ENCODE data around the gene MGAT1. TPM values are rescaled to one million over a fixed set of nuclear protein-coding genes. Genes with fewer than 3 reads are reported as not detected.

MGAT1 gene
- total RNA-seq, 4 donors from 2014 or later: 121 to 154 (median 138) TPM

GRCh38 chr5:180736536-180736935, 66.1 kb downstream of the MGAT1 start:
- intact Hi-C loops (cut with DNase I; ENCODE audit: low total_unique reads): no loop called here
- TF ChIP-seq, protein P1, sequence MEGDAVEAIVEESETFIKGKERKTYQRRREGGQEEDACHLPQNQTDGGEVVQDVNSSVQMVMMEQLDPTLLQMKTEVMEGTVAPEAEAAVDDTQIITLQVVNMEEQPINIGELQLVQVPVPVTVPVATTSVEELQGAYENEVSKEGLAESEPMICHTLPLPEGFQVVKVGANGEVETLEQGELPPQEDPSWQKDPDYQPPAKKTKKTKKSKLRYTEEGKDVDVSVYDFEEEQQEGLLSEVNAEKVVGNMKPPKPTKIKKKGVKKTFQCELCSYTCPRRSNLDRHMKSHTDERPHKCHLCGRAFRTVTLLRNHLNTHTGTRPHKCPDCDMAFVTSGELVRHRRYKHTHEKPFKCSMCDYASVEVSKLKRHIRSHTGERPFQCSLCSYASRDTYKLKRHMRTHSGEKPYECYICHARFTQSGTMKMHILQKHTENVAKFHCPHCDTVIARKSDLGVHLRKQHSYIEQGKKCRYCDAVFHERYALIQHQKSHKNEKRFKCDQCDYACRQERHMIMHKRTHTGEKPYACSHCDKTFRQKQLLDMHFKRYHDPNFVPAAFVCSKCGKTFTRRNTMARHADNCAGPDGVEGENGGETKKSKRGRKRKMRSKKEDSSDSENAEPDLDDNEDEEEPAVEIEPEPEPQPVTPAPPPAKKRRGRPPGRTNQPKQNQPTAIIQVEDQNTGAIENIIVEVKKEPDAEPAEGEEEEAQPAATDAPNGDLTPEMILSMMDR (IDR thresholded peaks at IDR 0.05): no peak
- TF ChIP-seq POLR2A (IDR thresholded peaks at IDR 0.05): no peak
- H3K4me3 ChIP-seq (ENCODE audit: low read depth, poor library complexity, severe bottlenecking): no peak overlapping the region
- no peak for DNase-seq (ENCODE audit: low spot score in 2 of 2)
- 73 to 75% methylated on average over 2 of the region's 2 CpGs for WGBS, 2 donors

Other genes starting within 250 kb of the MGAT1 start
- gene SCGB3A1, start 211.3 kb downstream of the MGAT1 start, total RNA-seq: 1 to 10 TPM in 3 of 4 donors, not detected in 1; 2.6 to 3.5 (median 3.5) TPM
- 10 to 100 TPM in 1 of 4 donors, 1 to 10 TPM in 3; 2.1 to 11.6 (median 4.0) TPM for gene FLT4, start 153.2 kb downstream of the MGAT1 start, total RNA-seq
- not detected for gene OR2Y1, start 62.7 kb downstream of the MGAT1 start, total RNA-seq
- gene ZFP62, start 58.5 kb upstream of the MGAT1 start, total RNA-seq: 10 to 100 TPM; 14.5 to 35.8 (median 31.1) TPM
- gene BTNL8, start 96.4 kb upstream of the MGAT1 start, total RNA-seq: under 1 TPM in 2 of 4 donors, not detected in 2; 0.26 to 0.44 TPM
- gene BTNL3, start 186.0 kb upstream of the MGAT1 start, total RNA-seq: not detected
- gene BTNL9, start 237.5 kb upstream of the MGAT1 start, total RNA-seq: 10 to 100 TPM; 11.7 to 26.6 (median 16.2) TPM

All from lower leg skin (tissue), 4 donors.